ENCODE results near the gene PSME3IP1. TPM values are rescaled to one million over a fixed set of nuclear protein-coding genes. Genes with fewer than 3 reads are reported as not detected.

The PSME3IP1 gene
- total RNA-seq, 3 donors from 2014 or later, result 97.9 to 138 (median 114) TPM

DNA sequence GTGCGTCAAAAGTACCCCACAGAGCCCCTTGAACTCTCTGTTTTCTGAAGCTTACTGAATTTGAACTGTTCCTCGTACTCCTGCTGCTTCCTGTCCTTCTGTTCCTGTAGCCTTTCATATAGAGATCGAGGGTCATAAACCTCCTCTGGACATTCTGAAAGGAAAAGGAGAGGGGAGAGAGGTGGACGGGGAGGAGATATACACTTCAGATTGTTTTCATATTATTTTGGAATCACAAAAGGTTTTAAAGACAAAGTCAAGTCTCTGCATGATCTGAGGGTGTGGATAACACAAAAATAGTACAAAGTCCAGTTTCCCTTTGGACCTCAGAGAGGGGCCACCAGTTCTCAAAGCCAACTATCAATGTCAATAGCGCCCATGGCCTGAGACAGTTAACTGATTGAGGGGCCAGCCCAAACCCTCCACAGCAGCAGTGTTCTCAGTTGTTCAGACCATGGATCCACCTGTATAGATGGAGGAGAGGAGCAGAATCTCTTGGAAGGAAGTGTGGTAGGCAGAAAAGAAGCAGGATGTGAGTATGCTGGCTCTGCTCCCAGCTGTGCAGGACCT lies 13.0 kb downstream of the PSME3IP1 start:
- Histone ChIP-seq H3K4me1 (ENCODE audit: low read depth) (no peaks in the 10 kb centered on the region), H3K9me3 (no peaks in the 10 kb centered on the region), H3K4me3 (no peak overlapping the region), H3K36me3 (ENCODE audit: low read depth) (peaks cover 3% of the 10 kb centered on the region)
- intact Hi-C loops (cut with DNase I, micrococcal nuclease), result no loop called here
- ATAC-seq (no peak), DNase-seq (no peak)
- TF ChIP-seq, protein P1, sequence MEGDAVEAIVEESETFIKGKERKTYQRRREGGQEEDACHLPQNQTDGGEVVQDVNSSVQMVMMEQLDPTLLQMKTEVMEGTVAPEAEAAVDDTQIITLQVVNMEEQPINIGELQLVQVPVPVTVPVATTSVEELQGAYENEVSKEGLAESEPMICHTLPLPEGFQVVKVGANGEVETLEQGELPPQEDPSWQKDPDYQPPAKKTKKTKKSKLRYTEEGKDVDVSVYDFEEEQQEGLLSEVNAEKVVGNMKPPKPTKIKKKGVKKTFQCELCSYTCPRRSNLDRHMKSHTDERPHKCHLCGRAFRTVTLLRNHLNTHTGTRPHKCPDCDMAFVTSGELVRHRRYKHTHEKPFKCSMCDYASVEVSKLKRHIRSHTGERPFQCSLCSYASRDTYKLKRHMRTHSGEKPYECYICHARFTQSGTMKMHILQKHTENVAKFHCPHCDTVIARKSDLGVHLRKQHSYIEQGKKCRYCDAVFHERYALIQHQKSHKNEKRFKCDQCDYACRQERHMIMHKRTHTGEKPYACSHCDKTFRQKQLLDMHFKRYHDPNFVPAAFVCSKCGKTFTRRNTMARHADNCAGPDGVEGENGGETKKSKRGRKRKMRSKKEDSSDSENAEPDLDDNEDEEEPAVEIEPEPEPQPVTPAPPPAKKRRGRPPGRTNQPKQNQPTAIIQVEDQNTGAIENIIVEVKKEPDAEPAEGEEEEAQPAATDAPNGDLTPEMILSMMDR (IDR thresholded peaks at IDR 0.05), result no peak

GRCh38 chr16:57169327-57169726 lies 16.5 kb downstream of the PSME3IP1 start:
- ATAC-seq, result no peak
- Histone ChIP-seq H3K9me3 (no peaks in the 10 kb centered on the region), H3K4me3 (no peak overlapping the region), H3K36me3 (ENCODE audit: low read depth) (peaks cover 3% of the 10 kb centered on the region), H3K4me1 (ENCODE audit: low read depth) (no peaks in the 10 kb centered on the region)
- intact Hi-C loops (cut with DNase I, micrococcal nuclease), result loop anchor here in 1 of 2 donors (10.0 kb wide), 1 partner anchor 85 kb away; no protein-coding TSS in a partner anchor
- TF ChIP-seq, protein P1 (IDR thresholded peaks at IDR 0.05), result no peak
- no peak for DNase-seq

DNA sequence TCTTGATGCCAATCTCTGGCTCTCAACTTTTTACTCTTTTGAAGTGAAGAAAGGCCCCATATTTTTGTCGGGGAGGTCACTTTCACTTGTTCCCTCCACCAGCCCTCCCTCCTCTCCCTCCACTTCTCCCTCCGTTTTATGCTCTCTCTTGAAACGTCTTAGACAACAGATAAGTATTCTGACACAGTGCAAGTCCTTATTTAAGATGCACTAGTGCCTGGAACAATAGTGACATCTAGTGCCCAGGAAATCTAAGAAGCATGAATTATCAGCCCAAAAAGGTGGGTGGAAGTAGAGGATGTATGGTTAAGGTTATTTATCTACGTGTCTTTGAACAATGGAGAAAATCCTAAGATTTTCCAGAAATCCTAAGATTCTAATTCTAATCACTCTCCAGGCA lies 17.9 kb downstream of the PSME3IP1 start:
- Histone ChIP-seq H3K36me3 (ENCODE audit: low read depth) (peaks cover 3% of the 10 kb centered on the region), H3K4me3 (no peak overlapping the region), H3K9me3 (no peaks in the 10 kb centered on the region), H3K4me1 (ENCODE audit: low read depth) (no peaks in the 10 kb centered on the region)
- TF ChIP-seq, protein P1 (IDR thresholded peaks at IDR 0.05), result no peak
- DNase-seq (no peak), ATAC-seq (peak; percentile 80)
- intact Hi-C loops (cut with DNase I, micrococcal nuclease), result loop anchor here in 1 of 2 donors (10.0 kb wide), 1 partner anchor 83 kb away; no protein-coding TSS in a partner anchor

DNA sequence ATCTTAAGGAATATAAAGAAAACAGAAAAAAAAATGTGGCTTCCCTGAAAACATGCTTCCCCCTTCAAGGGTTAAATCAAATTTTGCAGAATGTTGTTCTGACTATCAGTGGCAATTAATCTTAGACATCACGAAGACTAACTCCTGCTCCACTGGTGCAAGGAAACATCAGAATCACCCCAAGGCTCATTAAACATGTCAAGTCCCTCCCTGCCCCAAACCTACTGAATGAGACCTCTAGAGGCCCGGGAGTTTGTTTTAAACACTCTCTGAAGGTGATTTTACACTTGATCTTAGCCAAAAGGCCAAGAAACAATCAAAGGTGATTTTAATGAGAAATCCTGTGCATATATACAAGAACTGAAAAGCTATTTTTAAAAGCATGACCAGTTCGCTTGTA lies 18.3 kb downstream of the PSME3IP1 start:
- peaks cover 3% of the 10 kb centered on the region for H3K36me3 ChIP-seq (ENCODE audit: low read depth)
- no peaks in the 10 kb centered on the region for H3K9me3 ChIP-seq
- H3K4me3 ChIP-seq, result no peak overlapping the region
- ATAC-seq (no peak), DNase-seq (no peak)
- intact Hi-C loops (cut with DNase I, micrococcal nuclease), result loop anchor here in 1 of 2 donors (10.0 kb wide), 1 partner anchor 83 kb away; no protein-coding TSS in a partner anchor
- TF ChIP-seq, protein P1 (IDR thresholded peaks at IDR 0.05), result no peak
- H3K4me1 ChIP-seq (ENCODE audit: low read depth), result no peaks in the 10 kb centered on the region

DNA sequence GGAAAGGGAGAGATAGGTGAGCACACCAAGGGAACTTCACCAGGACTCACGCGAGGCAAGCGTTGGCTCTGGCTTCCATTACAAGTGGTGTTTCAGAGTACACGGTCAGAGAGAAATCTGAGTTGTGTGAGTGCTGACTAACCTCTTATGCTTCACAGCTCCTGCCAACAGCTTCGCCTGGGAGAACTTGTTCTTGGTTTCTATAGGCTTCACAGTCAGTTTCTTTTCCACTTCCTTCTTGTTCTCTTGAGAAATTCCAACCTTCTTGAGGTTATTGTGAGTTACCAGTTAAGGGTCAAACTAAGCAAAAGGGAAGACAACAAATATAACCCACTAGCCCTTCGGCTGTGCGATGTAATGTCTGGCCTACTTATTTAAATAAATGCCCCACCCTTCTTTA lies 18.9 kb downstream of the PSME3IP1 start:
- intact Hi-C loops (cut with DNase I, micrococcal nuclease), result loop anchor here in 1 of 2 donors (10.0 kb wide), 1 partner anchor 82 kb away; no protein-coding TSS in a partner anchor
- TF ChIP-seq, protein P1 (IDR thresholded peaks at IDR 0.05), result no peak
- DNase-seq (no peak), ATAC-seq (peak; percentile 31)
- no peak overlapping the region for H3K4me3 ChIP-seq
- no peaks in the 10 kb centered on the region for H3K4me1 ChIP-seq (ENCODE audit: low read depth)
- H3K9me3 ChIP-seq, result no peaks in the 10 kb centered on the region
- peaks cover 3% of the 10 kb centered on the region for H3K36me3 ChIP-seq (ENCODE audit: low read depth)

Data from mucosa of descending colon (tissue), 3 donors.